Lower leg skin (tissue), 3 donors: ENCODE results near the gene METTL16.

Source experiments
- POLR2A ChIP-seq, 2 donors: fragments of 450-650 bp; IDR thresholded peaks; one replicate each; pipeline ENCODE4 v1.6.1; 2016 to 2017; ENCODE audit warnings: antibody characterized with exemption in 2 of 2, mild to moderate bottlenecking in 1 of 2, moderate library complexity in 1 of 2
- TF ChIP-seq, protein P1 (sequence below), 3 donors: fragments of 450-650 bp; IDR thresholded peaks; one replicate each; pipeline ENCODE4 v1.5.1; 2016; ENCODE audit warnings: antibody characterized with exemption in 3 of 3, mild to moderate bottlenecking in 3 of 3, moderate library complexity in 2 of 3

DNA sequence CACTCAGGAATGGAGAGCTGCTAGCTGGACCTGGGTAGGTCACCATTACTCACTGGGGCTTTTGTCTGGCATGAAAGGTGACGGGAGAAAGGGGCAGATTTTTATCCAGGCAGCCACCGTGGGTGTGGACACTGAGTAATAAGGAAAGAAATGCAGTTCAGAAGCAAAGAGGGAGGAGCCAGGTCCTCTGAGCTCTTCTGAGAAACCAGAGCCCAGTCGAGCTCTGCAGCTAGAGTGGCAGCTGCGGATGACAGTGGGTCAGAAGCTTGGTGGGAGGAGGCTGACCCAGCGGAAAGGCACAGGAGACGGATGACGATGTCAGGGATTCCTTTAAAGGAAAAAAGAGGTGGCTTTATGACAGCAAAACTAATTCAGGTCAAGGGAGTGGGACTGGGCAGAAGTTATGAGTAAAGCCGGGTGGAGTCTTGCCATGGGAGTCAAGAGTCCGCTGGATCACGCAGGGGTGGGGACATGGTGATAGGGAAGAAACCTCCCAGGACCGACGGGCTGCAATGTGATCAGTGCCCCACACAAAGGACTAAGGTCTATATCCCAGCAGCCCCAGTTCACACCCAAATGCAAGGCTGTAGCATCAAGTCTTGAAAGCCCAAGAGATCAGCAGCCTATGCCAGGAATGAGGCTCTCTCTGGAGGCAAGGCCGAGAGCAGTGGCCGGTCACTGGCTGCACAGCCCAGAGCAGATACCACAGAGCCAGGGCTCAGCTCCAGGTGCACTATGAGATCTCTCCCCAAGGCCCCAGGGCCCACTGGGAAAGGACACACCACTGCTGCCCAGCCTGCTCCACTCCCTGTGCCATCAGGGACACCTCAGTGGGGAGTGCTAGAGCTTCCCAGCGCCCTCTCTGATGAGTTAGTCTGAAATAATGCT is 104.5 kb downstream of the METTL16 start:
- TF ChIP-seq POLR2A (IDR thresholded peaks at IDR 0.05) = no peak
- TF ChIP-seq, protein P1, sequence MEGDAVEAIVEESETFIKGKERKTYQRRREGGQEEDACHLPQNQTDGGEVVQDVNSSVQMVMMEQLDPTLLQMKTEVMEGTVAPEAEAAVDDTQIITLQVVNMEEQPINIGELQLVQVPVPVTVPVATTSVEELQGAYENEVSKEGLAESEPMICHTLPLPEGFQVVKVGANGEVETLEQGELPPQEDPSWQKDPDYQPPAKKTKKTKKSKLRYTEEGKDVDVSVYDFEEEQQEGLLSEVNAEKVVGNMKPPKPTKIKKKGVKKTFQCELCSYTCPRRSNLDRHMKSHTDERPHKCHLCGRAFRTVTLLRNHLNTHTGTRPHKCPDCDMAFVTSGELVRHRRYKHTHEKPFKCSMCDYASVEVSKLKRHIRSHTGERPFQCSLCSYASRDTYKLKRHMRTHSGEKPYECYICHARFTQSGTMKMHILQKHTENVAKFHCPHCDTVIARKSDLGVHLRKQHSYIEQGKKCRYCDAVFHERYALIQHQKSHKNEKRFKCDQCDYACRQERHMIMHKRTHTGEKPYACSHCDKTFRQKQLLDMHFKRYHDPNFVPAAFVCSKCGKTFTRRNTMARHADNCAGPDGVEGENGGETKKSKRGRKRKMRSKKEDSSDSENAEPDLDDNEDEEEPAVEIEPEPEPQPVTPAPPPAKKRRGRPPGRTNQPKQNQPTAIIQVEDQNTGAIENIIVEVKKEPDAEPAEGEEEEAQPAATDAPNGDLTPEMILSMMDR (IDR thresholded peaks at IDR 0.05) = no peak
